VCaP (cell line): ENCODE data around the gene GAPDHS.

Experiments
- H3K27ac ChIP-seq: fragments of 450-650 bp; 2 replicates; pipeline ENCODE4 v1.5.1; 2017
- TF ChIP-seq, protein P1 (sequence below): fragments of 450-650 bp; conservative IDR thresholded peaks from 2 replicates; pipeline ENCODE4 v1.5.1; 2017; ENCODE audit warnings: mild to moderate bottlenecking, moderate library complexity

The GAPDHS gene

DNA sequence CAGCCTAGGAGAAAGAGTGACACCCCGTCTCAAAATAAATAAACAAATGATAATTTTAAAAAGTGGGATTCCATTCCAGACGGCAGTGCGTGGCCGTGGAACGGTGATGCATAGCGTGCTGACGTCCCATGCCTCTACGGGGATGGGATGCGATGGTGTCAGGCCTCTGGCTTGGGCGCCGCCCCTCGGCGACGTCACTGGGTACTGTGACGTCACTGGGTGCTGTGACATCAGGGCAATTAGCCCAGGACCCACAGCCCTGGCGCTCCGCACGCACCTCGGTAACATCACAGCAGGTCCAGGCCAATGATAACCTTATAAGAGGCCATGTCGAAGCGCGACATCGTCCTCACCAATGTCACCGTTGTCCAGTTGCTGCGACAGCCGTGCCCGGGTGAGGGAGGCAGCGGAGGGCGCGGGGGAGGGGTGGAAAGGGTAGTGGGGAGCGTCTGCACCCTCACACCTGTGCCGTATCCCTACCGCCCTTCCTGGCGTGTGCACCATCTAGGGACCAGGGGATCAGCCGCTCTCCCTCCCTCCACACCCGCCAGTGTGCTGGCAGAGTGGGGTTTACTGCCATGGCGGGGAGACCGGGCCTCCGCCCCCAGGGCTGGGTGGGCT is at the start of gene GAPDHS:
Gene GAPDHS, plus strand, starts transcription at position 256 of the 621 bp plus-strand sequence. Its CDS starts 72 bp downstream, at position 328.
- TF ChIP-seq, protein P1, sequence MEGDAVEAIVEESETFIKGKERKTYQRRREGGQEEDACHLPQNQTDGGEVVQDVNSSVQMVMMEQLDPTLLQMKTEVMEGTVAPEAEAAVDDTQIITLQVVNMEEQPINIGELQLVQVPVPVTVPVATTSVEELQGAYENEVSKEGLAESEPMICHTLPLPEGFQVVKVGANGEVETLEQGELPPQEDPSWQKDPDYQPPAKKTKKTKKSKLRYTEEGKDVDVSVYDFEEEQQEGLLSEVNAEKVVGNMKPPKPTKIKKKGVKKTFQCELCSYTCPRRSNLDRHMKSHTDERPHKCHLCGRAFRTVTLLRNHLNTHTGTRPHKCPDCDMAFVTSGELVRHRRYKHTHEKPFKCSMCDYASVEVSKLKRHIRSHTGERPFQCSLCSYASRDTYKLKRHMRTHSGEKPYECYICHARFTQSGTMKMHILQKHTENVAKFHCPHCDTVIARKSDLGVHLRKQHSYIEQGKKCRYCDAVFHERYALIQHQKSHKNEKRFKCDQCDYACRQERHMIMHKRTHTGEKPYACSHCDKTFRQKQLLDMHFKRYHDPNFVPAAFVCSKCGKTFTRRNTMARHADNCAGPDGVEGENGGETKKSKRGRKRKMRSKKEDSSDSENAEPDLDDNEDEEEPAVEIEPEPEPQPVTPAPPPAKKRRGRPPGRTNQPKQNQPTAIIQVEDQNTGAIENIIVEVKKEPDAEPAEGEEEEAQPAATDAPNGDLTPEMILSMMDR: no peak
- no peak within 1 kb of the TSS for H3K27ac ChIP-seq

DNA sequence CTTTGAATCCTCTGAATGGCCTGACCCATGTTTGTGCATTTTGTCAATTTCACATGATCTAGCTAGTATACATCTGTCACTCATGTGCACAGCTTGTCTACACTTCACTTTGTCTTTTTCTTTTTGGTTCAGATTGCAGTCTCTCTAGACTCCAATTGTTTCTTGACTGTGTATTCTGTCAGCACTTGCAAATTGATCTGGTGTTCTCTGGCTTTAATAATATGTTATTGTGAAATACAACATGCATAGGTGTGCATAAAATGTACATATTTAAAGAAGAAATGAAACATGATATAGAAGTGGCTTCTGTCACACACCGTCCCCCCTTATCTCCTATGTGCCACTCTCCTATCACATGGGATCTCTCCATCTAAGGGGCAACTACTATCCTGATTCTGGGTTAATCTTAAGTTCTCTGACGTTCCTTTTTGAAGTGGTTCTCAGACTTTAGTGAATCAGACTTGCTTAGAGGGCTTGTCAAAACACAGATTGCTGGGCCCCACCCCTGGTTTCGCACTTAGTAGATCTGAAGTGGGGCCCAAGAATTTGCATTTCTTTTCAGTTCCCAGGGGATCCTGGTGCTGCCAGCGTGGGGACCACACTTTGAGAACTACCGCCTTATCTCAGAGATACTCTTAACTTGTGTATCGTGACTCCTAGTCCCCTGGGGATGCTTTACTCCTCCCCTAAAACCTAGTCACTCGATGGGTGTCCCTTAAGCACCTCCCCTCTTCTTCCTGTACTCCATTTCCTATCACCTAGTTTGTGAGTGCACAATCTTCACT is 48.8 kb upstream of the GAPDHS start:
- TF ChIP-seq, protein P1: no peak
- peak overlapping the region; percentile 54 for H3K27ac ChIP-seq

DNA sequence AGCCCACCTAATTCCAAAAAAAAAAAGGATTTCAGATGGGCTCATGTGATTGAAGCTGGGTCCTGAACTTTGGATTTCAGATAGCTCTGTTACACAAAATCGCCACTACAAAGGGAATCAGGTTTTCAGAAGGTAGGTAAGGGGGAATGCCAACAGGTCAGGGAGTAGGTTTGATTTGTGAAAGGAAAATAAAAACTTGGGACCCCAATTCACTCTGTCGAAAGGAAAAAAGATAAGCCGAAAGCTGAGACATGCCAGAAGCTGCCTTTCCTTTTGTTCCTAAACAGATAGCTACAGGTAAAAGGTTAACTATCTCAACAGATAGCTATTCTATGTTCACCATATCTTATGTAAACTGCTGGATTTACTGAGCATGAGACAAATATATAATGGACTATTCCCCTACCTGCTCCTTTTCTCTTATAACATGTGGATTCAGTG is 47.0 kb upstream of the GAPDHS start:
- peak overlapping the region; percentile 54 for H3K27ac ChIP-seq
- TF ChIP-seq, protein P1: no peak

DNA sequence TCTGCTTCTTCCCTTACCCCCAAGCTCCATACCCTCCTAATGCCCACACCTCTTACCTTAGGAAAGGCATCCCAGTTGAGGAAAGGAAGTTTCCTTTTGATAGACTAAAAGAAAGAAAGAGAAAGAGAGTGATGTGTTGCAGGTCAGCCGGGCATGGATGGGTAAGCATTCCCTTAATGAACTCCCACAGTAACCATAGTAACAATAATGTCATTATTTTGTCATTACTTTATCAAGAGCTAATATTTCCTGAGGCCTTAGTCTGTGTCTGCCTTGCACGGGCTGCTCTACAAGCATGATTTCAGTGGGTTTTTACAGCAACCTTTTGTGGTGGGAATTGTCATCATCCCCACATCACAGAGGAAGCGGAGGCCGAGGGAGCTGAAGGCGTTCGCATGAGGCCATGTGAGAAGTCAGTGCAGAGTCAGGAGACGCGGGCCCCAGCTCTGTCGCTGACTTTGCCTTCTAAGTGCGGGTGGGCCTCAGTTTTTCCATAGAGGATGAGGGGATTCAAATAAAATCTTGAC is 45.5 kb upstream of the GAPDHS start:
- no peak overlapping the region for H3K27ac ChIP-seq
- TF ChIP-seq, protein P1: no peak

DNA sequence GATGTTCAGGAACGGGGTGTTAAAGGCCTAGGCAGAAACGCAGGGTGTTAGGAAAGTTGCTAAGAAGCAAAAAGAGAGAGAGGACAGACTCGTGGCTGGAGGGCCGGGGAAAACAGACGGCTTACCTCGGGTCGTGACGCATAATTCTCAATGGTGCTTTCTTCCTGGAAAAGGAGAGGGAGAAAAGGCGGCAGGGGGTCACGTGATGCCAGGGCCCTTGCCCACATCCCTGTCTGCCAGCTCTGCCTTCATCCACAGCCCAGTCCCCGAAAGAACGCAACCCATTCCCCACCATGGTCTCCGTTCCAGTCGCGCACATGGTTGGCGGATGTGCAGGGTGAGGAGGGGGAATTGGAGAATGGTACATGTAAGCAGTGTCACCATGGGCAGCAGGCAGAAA is 44.6 kb upstream of the GAPDHS start:
- TF ChIP-seq, protein P1: no peak
- H3K27ac ChIP-seq: no peak overlapping the region

DNA sequence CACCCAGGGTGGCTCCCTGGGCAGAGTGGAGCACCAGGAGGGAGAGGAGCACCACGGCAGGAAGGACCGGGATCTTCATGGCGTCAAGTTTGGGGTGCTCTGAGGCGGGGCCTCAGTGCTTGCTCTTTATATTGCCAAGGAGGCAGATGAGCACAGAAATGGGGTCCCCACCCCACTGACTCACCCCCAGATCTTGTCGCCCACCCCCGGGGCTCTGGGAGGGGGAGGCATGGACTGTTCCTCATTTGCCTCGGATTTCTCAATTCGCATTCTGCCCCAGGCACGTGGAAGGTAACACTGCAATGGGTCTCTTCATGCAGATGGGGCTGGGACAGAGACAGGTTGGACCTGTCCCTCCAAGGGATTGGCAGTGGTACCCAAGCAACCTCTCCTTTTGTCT is 42.9 kb upstream of the GAPDHS start, which contains the start of gene KRTDAP:
Gene KRTDAP, minus strand, starts transcription at position 101 of the 400 bp plus-strand sequence. Its CDS starts 22 bp downstream, at position 79.
- TF ChIP-seq, protein P1: no peak
- H3K27ac ChIP-seq: no peak within 1 kb of the TSS

DNA sequence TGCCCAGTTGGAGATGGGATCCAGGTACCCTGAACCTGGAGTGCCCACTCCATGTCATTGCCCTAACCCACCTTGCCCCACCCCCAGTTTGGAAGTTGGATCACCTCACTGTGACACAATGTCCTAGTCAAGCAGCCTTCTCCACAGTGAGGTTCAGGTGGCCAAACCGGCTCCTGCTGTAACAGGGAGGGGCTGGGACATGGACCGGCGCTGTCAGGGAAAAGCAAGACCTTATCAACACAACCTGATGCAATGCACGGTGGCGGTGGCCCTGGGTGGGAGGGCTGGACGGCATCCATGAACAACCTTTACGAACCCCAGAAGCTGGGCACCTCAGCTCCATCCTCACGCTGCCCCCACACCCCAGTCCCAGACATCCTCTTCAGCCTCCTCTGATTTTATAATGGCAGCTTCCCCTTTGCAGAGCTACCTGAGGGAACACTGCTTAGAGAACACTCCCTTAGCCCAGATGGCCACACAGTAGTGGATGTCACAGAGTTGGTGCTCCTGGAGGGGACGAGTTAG is 41.4 kb upstream of the GAPDHS start:
- TF ChIP-seq, protein P1: no peak
- H3K27ac ChIP-seq: no peak overlapping the region
